ENCODE measurements around the gene ZNF529.

ZNF529 gene

DNA sequence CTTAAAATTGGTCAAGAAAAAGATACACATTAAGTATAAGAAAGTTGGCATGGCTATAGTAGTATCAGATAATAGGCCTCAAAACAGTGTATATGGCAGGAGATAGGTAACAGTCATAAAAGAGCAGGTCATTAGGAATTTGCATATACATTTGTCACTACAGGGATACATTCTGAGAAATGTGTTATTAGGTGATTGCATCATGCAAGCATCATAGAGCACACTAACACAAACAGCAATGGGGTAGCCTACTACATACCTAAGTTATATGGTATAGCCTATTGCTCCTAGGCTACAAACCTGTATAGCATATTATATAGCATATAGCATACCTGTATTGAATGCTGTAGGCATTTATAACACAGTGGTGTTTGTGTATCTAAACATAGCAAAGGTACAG is 6.2 kb upstream of the ZNF529 start:
- no peaks in the 10 kb centered on the region for H3K36me3 ChIP-seq (ENCODE audit: insufficient read depth)

DNA sequence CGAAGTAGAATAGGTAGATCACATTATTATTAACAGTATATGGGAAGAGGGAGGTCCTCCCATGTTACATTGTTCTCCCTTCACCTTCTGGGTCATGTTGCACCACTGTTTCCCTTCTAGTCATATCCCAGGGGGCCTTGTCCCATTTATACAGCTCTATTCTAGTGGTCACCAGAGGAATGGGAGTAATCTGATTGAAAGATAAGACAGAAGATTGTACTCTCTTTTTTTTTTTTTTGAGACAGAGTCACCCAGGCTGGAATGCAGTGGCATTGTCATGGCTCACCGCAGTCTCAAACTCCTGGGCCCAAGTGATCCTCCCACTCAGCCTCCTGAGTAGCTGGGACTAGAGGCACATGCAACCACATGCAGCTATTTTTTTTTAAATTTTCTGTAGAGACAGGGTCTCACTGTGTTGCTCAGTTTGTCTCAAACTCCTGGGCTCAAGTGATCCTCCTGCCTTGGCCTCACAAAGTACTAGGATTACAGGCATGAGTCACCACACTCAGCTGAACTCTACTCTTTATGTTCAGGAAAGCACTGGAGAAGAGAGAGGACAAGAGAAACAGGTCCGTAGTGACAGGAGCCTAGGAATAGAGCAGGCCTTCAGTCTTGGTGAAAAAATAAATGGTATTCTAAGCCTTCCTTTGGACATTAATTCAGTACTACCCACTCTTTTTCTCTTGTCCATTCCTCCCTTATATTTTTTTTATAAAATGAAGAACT is 4.3 kb upstream of the ZNF529 start:
- no peaks in the 10 kb centered on the region for H3K79me2 ChIP-seq (ENCODE audit: insufficient read depth, low read depth)
- H3K36me3 ChIP-seq (ENCODE audit: insufficient read depth) = no peaks in the 10 kb centered on the region
- no peaks in the 10 kb centered on the region for H4K20me1 ChIP-seq (ENCODE audit: insufficient read depth)

More for the DNA sequence above, 6.2 kb upstream of the ZNF529 start:
- Histone ChIP-seq H2AFZ (ENCODE audit: low read depth) (no peak overlapping the region), H3K4me2 (no peak overlapping the region), H4K20me1 (ENCODE audit: insufficient read depth) (no peaks in the 10 kb centered on the region), H3K4me3 (IDR thresholded peaks at IDR 0.05; ENCODE audit: insufficient read depth, low read depth, low read length) (no peak overlapping the region), H3K27me3 (ENCODE audit: insufficient read depth, low read depth) (no peaks in the 10 kb centered on the region), H3K9ac (no peak overlapping the region), H3K4me1 (ENCODE audit: low read depth, poor library complexity, severe bottlenecking) (no peaks in the 10 kb centered on the region), H3K79me2 (ENCODE audit: insufficient read depth, low read depth) (no peaks in the 10 kb centered on the region), H3K27ac (no peak overlapping the region)
- TF ChIP-seq, protein P1, sequence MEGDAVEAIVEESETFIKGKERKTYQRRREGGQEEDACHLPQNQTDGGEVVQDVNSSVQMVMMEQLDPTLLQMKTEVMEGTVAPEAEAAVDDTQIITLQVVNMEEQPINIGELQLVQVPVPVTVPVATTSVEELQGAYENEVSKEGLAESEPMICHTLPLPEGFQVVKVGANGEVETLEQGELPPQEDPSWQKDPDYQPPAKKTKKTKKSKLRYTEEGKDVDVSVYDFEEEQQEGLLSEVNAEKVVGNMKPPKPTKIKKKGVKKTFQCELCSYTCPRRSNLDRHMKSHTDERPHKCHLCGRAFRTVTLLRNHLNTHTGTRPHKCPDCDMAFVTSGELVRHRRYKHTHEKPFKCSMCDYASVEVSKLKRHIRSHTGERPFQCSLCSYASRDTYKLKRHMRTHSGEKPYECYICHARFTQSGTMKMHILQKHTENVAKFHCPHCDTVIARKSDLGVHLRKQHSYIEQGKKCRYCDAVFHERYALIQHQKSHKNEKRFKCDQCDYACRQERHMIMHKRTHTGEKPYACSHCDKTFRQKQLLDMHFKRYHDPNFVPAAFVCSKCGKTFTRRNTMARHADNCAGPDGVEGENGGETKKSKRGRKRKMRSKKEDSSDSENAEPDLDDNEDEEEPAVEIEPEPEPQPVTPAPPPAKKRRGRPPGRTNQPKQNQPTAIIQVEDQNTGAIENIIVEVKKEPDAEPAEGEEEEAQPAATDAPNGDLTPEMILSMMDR (conservative IDR thresholded peaks at IDR 0.05; ENCODE audit: low read depth, low read length) = no peak

DNA sequence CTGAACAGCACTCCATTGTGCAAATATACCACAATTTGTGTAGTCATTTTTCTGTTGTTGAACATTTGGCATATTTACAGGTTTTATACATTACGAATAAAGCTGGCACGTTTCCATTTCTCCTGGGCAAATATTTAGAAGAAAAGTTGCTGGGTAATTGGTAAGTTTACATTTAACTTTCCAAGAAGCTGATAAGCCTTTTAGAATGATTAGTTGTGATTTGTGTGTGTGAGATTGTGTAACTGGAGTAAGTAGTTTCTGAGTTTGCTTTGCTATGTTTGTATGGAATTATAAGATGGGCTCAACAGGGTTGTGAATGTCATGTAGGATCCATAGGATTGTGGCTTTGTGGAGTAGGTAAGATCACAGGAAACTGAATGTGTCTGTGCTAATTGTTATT is 1.6 kb upstream of the ZNF529 start:
- no peaks in the 10 kb centered on the region for H3K4me1 ChIP-seq (ENCODE audit: low read depth, poor library complexity, severe bottlenecking)
- 0 out of 2 replicates have a peak, but pooled peaks cover 6% of the 10 kb centered on the region for H3K79me2 ChIP-seq (ENCODE audit: insufficient read depth, low read depth)
- H3K4me3 ChIP-seq (IDR thresholded peaks at IDR 0.05; ENCODE audit: insufficient read depth, low read depth, low read length) = no peak overlapping the region
- H3K4me2 ChIP-seq = no peak overlapping the region
- H4K20me1 ChIP-seq (ENCODE audit: insufficient read depth) = no peaks in the 10 kb centered on the region
- no peaks in the 10 kb centered on the region for H3K27me3 ChIP-seq (ENCODE audit: insufficient read depth, low read depth)
- no peaks in the 10 kb centered on the region for H3K36me3 ChIP-seq (ENCODE audit: insufficient read depth)
- H2AFZ ChIP-seq (ENCODE audit: low read depth) = no peak overlapping the region
- TF ChIP-seq, protein P1 (conservative IDR thresholded peaks at IDR 0.05; ENCODE audit: low read depth, low read length) = no peak
- H3K9ac ChIP-seq = no peak overlapping the region
- H3K27ac ChIP-seq = no peak overlapping the region

More for the DNA sequence above, 4.3 kb upstream of the ZNF529 start:
- H3K4me2 ChIP-seq = no peak overlapping the region
- TF ChIP-seq, protein P1 (conservative IDR thresholded peaks at IDR 0.05; ENCODE audit: low read depth, low read length) = no peak
- no peak overlapping the region for H2AFZ ChIP-seq (ENCODE audit: low read depth)
- H3K27me3 ChIP-seq (ENCODE audit: insufficient read depth, low read depth) = no peaks in the 10 kb centered on the region
- H3K4me3 ChIP-seq (IDR thresholded peaks at IDR 0.05; ENCODE audit: insufficient read depth, low read depth, low read length) = no peak overlapping the region
- no peaks in the 10 kb centered on the region for H3K4me1 ChIP-seq (ENCODE audit: low read depth, poor library complexity, severe bottlenecking)
- no peak overlapping the region for H3K27ac ChIP-seq
- no peak overlapping the region for H3K9ac ChIP-seq

DNA sequence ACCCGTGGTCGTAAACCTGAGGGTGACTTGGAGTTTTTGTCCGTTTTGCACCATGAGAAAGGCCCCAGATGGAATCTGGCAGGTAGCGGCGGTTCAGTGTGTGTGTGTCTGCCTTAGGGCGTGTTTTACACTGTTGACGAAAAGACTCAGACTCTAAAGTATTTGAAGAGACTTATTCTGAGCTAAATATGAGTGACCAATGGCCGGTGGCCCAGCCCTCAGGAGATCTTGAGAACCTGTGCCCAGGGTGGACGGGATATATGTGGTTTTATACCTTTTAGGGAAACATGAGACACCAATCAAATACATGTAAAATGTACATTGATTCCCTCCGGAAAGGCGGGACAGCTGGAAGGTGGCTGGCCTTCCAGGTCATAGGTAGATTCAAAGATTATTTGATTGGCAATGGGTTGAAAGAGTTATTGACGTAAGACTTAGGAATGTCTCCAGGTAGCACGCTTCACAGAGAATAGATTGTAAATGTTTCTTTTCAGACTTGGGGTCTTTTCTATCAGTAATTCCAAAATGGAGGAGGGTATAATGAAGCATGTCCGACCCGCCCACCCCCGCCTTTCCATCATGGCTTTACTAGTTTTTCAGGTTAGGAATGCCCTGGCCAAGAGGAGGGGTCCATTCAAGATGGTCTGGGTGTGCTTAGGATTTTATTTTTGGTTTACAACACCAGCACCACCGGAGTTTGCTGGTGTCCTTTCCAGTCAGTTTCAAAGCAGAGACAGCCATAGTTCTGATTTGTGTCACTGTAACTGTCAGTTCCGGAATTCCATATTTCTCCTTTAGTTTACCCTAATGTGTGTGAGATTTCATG is 1.0 kb upstream of the ZNF529 start:
- TF ChIP-seq, protein P1 (conservative IDR thresholded peaks at IDR 0.05; ENCODE audit: low read depth, low read length) = no peak
- no peaks in the 10 kb centered on the region for H3K4me1 ChIP-seq (ENCODE audit: low read depth, poor library complexity, severe bottlenecking)
- no peaks in the 10 kb centered on the region for H3K27me3 ChIP-seq (ENCODE audit: insufficient read depth, low read depth)
- H3K36me3 ChIP-seq (ENCODE audit: insufficient read depth) = no peaks in the 10 kb centered on the region
- peak overlapping the region; percentile 34 for H3K4me2 ChIP-seq
- peak overlapping the region; percentile 64; the same call in 1 of the 2 replicates for H3K9ac ChIP-seq
- peak overlapping the region; percentile 91; the same call in 1 of the 2 replicates for H2AFZ ChIP-seq (ENCODE audit: low read depth)
- H3K79me2 ChIP-seq (ENCODE audit: insufficient read depth, low read depth) = 0 out of 2 replicates have a peak, but pooled peaks cover 6% of the 10 kb centered on the region
- no peak overlapping the region for H3K4me3 ChIP-seq (IDR thresholded peaks at IDR 0.05; ENCODE audit: insufficient read depth, low read depth, low read length)
- no peaks in the 10 kb centered on the region for H4K20me1 ChIP-seq (ENCODE audit: insufficient read depth)
- H3K27ac ChIP-seq = no peak overlapping the region

Data from KMS-11 (cell line).